ENCODE data around the gene FAM170B.

GRCh38 chr10:49152037-49152436 lies 18.2 kb upstream of the FAM170B start:
- TF ChIP-seq CTCF (IDR thresholded peaks at IDR 0.05) (no peak), EZH2 (IDR thresholded peaks at IDR 0.05) (no peak), EZH2phosphoT487 (IDR thresholded peaks at IDR 0.05) (no peak)

Measured in neural progenitor cell (in vitro differentiated cells).